WTC11 (cell line): Measurements from ENCODE around the gene TNIP1. TPM values are rescaled to one million over a fixed set of nuclear protein-coding genes. Genes with fewer than 3 reads are reported as not detected.

Experiments
- ATAC-seq: fragments of 200-7000 bp; cut with Tn5 transposase; 2 replicates; pipeline ENCODE4 v1.10.0; 2021; ENCODE audit warnings: mild to moderate bottlenecking, moderate library complexity
- CTCF ChIA-PET: fragments of 300-600 bp; sonication (Branson Sonifier 250); formaldehyde crosslinking; loops from one replicate; lab custom pipeline; 2021; ENCODE audit warnings: antibody characterized with exemption; lab: Charles Lee
- POLR2A ChIA-PET: fragments of 350-600 bp; sonication (Branson Sonifier 250); formaldehyde crosslinking; loops from one replicate; lab custom pipeline; 2021; ENCODE audit warnings: antibody characterized with exemption; lab: Charles Lee
- DNase-seq: peaks from one replicate; pipeline ENCODE4 v3.0.0; 2021; ENCODE audit warnings: low spot score
- H3K27ac Mint-ChIP-seq: 2 replicates; pipeline ENCODE4 v1.8.0; 2021; ENCODE audit warnings: mixed read lengths
- H3K27me3 Mint-ChIP-seq: 2 replicates; pipeline ENCODE4 v1.8.0; 2021; ENCODE audit warnings: low read depth, mild to moderate bottlenecking, moderate library complexity, mixed read lengths
- H3K36me3 Mint-ChIP-seq: 2 replicates; pipeline ENCODE4 v1.8.0; 2021; ENCODE audit warnings: mixed read lengths
- H3K4me1 Mint-ChIP-seq: 2 replicates; pipeline ENCODE4 v1.8.0; 2022; ENCODE audit warnings: mixed read lengths
- H3K4me3 Mint-ChIP-seq: 2 replicates; pipeline ENCODE4 v1.8.0; 2021; ENCODE audit warnings: mild to moderate bottlenecking, moderate library complexity, mixed read lengths
- H3K9me3 Mint-ChIP-seq: 2 replicates; pipeline ENCODE4 v1.8.0; 2021; ENCODE audit warnings: mixed read lengths
- ESRRA ChIP-seq: sonication (generic); formaldehyde crosslinking; IDR thresholded peaks from 2 replicates; pipeline ENCODE4 v1.8.1; 2022; ENCODE audit warnings: mild to moderate bottlenecking, missing genetic modification reagents, borderline replicate concordance
- FOXP4 ChIP-seq: sonication (generic); formaldehyde crosslinking; IDR thresholded peaks from 2 replicates; pipeline ENCODE4 v1.8.0; 2022; ENCODE audit warnings: mild to moderate bottlenecking, missing genetic modification reagents
- GRHL2 ChIP-seq: fragments of 250-450 bp; sonication (Bioruptor Pico); IDR thresholded peaks from 2 replicates; pipeline ENCODE4 v1.8.0; 2022; ENCODE audit warnings: mild to moderate bottlenecking, moderate library complexity; ENCODE audit not compliant: insufficient replicate concordance, severe bottlenecking
- HMGA2 ChIP-seq: fragments of 250-450 bp; sonication (Bioruptor Pico); IDR thresholded peaks from 2 replicates; pipeline ENCODE4 v1.4.0; 2021; ENCODE audit warnings: mild to moderate bottlenecking, moderate library complexity
- IRF1 ChIP-seq: sonication (generic); formaldehyde crosslinking; IDR thresholded peaks from 2 replicates; pipeline ENCODE4 v1.8.0; 2023; ENCODE audit warnings: missing genetic modification reagents
- JAZF1 ChIP-seq: fragments of 250-450 bp; sonication (Bioruptor Pico); IDR thresholded peaks from 2 replicates; pipeline ENCODE4 v1.9.0; 2021; ENCODE audit warnings: moderate library complexity, mild to moderate bottlenecking, inconsistent platforms
- PRRX2 ChIP-seq: fragments of 250-450 bp; sonication (Bioruptor Pico); IDR thresholded peaks from 2 replicates; pipeline ENCODE4 v1.8.0; 2021; ENCODE audit warnings: mild to moderate bottlenecking
- TCF7 ChIP-seq: sonication (generic); formaldehyde crosslinking; IDR thresholded peaks from 2 replicates; pipeline ENCODE4 v1.8.0; 2022; ENCODE audit warnings: mild to moderate bottlenecking, low read depth, missing genetic modification reagents, moderate library complexity
- TEAD4 ChIP-seq: sonication (generic); formaldehyde crosslinking; IDR thresholded peaks from 2 replicates; pipeline ENCODE4 v1.8.0; 2022; ENCODE audit warnings: mild to moderate bottlenecking, missing genetic modification reagents
- ZNF232 ChIP-seq: sonication (generic); formaldehyde crosslinking; IDR thresholded peaks from 2 replicates; pipeline ENCODE4 v1.8.0; 2022; ENCODE audit warnings: mild to moderate bottlenecking, missing genetic modification reagents
- ZNF317 ChIP-seq: sonication (generic); formaldehyde crosslinking; IDR thresholded peaks from 2 replicates; pipeline ENCODE4 v1.8.1; 2023; ENCODE audit warnings: low read depth, mild to moderate bottlenecking, moderate library complexity, missing genetic modification reagents, borderline replicate concordance
- ZNF416 ChIP-seq: fragments of 250-450 bp; sonication (Bioruptor Pico); IDR thresholded peaks from 2 replicates; pipeline ENCODE4 v1.9.0; 2021; ENCODE audit warnings: mild to moderate bottlenecking, inconsistent platforms
- total RNA-seq: library from RNA; stranded (reverse); gene quantifications from 3 replicates; pipeline ENCODE4 v1.2.3, GENCODE V29; 2021
- TF ChIP-seq, protein P1 (sequence below): sonication (generic); formaldehyde crosslinking; IDR thresholded peaks from 2 replicates; pipeline ENCODE4 v1.8.0; 2023; ENCODE audit warnings: mild to moderate bottlenecking, missing genetic modification reagents
- TF ChIP-seq, protein P2 (sequence below): sonication (generic); formaldehyde crosslinking; IDR thresholded peaks from 2 replicates; pipeline ENCODE4 v1.8.0; 2022; ENCODE audit warnings: missing genetic modification reagents
- TF ChIP-seq, protein P3 (sequence below): sonication (generic); formaldehyde crosslinking; IDR thresholded peaks from 2 replicates; pipeline ENCODE4 v1.8.0; 2023; ENCODE audit warnings: missing genetic modification reagents, mild to moderate bottlenecking, borderline replicate concordance
- TF ChIP-seq, protein P4 (sequence below): sonication (generic); formaldehyde crosslinking; IDR thresholded peaks from 2 replicates; pipeline ENCODE4 v1.8.1; 2023; ENCODE audit warnings: mild to moderate bottlenecking, missing genetic modification reagents

The TNIP1 gene
- total RNA-seq, 1 experiment from 2014 or later: 41.1 TPM

- DNase-seq (peak; percentile 49), ATAC-seq (peak; percentile 61)
- TF ChIP-seq PRRX2: no peak
- no peak for TF ChIP-seq HMGA2 (CRISPR knock-in tag)
- no peak for TF ChIP-seq ESRRA (CRISPR knock-in tag)
- TF ChIP-seq ZNF416 (CRISPR knock-in tag): no peak
- TF ChIP-seq ZNF232 (CRISPR knock-in tag): no peak
- no peak for TF ChIP-seq IRF1 (CRISPR knock-in tag)
- no peak for TF ChIP-seq GRHL2 (CRISPR knock-in tag)
- TF ChIP-seq FOXP4: no peak
- no peak for TF ChIP-seq ZNF317
- TF ChIP-seq, protein P1, sequence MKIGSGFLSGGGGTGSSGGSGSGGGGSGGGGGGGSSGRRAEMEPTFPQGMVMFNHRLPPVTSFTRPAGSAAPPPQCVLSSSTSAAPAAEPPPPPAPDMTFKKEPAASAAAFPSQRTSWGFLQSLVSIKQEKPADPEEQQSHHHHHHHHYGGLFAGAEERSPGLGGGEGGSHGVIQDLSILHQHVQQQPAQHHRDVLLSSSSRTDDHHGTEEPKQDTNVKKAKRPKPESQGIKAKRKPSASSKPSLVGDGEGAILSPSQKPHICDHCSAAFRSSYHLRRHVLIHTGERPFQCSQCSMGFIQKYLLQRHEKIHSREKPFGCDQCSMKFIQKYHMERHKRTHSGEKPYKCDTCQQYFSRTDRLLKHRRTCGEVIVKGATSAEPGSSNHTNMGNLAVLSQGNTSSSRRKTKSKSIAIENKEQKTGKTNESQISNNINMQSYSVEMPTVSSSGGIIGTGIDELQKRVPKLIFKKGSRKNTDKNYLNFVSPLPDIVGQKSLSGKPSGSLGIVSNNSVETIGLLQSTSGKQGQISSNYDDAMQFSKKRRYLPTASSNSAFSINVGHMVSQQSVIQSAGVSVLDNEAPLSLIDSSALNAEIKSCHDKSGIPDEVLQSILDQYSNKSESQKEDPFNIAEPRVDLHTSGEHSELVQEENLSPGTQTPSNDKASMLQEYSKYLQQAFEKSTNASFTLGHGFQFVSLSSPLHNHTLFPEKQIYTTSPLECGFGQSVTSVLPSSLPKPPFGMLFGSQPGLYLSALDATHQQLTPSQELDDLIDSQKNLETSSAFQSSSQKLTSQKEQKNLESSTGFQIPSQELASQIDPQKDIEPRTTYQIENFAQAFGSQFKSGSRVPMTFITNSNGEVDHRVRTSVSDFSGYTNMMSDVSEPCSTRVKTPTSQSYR (CRISPR knock-in tag): no peak
- TF ChIP-seq TEAD4: no peak
- no peak for TF ChIP-seq TCF7 (CRISPR knock-in tag)
- TF ChIP-seq, protein P2, sequence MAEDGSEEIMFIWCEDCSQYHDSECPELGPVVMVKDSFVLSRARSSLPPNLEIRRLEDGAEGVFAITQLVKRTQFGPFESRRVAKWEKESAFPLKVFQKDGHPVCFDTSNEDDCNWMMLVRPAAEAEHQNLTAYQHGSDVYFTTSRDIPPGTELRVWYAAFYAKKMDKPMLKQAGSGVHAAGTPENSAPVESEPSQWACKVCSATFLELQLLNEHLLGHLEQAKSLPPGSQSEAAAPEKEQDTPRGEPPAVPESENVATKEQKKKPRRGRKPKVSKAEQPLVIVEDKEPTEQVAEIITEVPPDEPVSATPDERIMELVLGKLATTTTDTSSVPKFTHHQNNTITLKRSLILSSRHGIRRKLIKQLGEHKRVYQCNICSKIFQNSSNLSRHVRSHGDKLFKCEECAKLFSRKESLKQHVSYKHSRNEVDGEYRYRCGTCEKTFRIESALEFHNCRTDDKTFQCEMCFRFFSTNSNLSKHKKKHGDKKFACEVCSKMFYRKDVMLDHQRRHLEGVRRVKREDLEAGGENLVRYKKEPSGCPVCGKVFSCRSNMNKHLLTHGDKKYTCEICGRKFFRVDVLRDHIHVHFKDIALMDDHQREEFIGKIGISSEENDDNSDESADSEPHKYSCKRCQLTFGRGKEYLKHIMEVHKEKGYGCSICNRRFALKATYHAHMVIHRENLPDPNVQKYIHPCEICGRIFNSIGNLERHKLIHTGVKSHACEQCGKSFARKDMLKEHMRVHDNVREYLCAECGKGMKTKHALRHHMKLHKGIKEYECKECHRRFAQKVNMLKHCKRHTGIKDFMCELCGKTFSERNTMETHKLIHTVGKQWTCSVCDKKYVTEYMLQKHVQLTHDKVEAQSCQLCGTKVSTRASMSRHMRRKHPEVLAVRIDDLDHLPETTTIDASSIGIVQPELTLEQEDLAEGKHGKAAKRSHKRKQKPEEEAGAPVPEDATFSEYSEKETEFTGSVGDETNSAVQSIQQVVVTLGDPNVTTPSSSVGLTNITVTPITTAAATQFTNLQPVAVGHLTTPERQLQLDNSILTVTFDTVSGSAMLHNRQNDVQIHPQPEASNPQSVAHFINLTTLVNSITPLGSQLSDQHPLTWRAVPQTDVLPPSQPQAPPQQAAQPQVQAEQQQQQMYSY (CRISPR knock-in tag): no peak
- TF ChIP-seq, protein P3, sequence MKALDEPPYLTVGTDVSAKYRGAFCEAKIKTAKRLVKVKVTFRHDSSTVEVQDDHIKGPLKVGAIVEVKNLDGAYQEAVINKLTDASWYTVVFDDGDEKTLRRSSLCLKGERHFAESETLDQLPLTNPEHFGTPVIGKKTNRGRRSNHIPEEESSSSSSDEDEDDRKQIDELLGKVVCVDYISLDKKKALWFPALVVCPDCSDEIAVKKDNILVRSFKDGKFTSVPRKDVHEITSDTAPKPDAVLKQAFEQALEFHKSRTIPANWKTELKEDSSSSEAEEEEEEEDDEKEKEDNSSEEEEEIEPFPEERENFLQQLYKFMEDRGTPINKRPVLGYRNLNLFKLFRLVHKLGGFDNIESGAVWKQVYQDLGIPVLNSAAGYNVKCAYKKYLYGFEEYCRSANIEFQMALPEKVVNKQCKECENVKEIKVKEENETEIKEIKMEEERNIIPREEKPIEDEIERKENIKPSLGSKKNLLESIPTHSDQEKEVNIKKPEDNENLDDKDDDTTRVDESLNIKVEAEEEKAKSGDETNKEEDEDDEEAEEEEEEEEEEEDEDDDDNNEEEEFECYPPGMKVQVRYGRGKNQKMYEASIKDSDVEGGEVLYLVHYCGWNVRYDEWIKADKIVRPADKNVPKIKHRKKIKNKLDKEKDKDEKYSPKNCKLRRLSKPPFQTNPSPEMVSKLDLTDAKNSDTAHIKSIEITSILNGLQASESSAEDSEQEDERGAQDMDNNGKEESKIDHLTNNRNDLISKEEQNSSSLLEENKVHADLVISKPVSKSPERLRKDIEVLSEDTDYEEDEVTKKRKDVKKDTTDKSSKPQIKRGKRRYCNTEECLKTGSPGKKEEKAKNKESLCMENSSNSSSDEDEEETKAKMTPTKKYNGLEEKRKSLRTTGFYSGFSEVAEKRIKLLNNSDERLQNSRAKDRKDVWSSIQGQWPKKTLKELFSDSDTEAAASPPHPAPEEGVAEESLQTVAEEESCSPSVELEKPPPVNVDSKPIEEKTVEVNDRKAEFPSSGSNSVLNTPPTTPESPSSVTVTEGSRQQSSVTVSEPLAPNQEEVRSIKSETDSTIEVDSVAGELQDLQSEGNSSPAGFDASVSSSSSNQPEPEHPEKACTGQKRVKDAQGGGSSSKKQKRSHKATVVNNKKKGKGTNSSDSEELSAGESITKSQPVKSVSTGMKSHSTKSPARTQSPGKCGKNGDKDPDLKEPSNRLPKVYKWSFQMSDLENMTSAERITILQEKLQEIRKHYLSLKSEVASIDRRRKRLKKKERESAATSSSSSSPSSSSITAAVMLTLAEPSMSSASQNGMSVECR (CRISPR knock-in tag): no peak
- TF ChIP-seq JAZF1: no peak
- TF ChIP-seq, protein P4, sequence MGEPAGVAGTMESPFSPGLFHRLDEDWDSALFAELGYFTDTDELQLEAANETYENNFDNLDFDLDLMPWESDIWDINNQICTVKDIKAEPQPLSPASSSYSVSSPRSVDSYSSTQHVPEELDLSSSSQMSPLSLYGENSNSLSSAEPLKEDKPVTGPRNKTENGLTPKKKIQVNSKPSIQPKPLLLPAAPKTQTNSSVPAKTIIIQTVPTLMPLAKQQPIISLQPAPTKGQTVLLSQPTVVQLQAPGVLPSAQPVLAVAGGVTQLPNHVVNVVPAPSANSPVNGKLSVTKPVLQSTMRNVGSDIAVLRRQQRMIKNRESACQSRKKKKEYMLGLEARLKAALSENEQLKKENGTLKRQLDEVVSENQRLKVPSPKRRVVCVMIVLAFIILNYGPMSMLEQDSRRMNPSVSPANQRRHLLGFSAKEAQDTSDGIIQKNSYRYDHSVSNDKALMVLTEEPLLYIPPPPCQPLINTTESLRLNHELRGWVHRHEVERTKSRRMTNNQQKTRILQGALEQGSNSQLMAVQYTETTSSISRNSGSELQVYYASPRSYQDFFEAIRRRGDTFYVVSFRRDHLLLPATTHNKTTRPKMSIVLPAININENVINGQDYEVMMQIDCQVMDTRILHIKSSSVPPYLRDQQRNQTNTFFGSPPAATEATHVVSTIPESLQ (CRISPR knock-in tag): no peak
- Mint-ChIP-seq H3K9me3 (no peaks in the 10 kb centered on the region), H3K4me1 (peaks cover 27% of the 10 kb centered on the region), H3K27me3 (no peaks in the 10 kb centered on the region), H3K27ac (peak overlapping the region; percentile 75; the same call in 1 of the 2 replicates), H3K4me3 (peak overlapping the region; percentile 80), H3K36me3 (no peaks in the 10 kb centered on the region)
- ChIA-PET POLR2A (interaction anchor here (0.6 to 0.7 kb wide), 2 partner anchors 8 to 70 kb away, joined by 4 read pairs; no protein-coding TSS in a partner anchor), CTCF (interaction anchor here (0.6 to 6.1 kb wide), 12 partner anchors 11 to 170 kb away, joined by 3 to 45 read pairs (median 6); partner anchors contain the start of gene GM2A)
These were observed 1.6 kb upstream of the TNIP1 start for GRCh38 chr5:151082282-151082902.
